B cell (primary cell): ENCODE measurements around the gene ABCB7.

Experiments used
- CTCF ChIP-seq: fragments of 200-600 bp; IDR thresholded peaks from one replicate; pipeline ENCODE4 v1.8.0; 2022; ENCODE audit warnings: antibody characterized with exemption, mild to moderate bottlenecking
- EZH2 ChIP-seq: IDR thresholded peaks from 2 replicates; pipeline ENCODE4 v1.6.1; 2012; ENCODE audit warnings: borderline replicate concordance, low read depth, mild to moderate bottlenecking, moderate library complexity, low read length; ENCODE audit not compliant: insufficient read depth, poor library complexity, severe bottlenecking

- TF ChIP-seq CTCF = no peak
- no peak for TF ChIP-seq EZH2
These were observed 24.0 kb downstream of the ABCB7 start for GRCh38 chrX:75131973-75132627.
